ENCODE results near the gene LRMDA. TPM values are rescaled to one million over a fixed set of nuclear protein-coding genes. Genes with fewer than 3 reads are reported as not detected.

LRMDA gene
- total and polyA plus RNA-seq, 2 of the 13 experiments (the other 11 are each of a cell fraction or from before 2014, with no cell fraction given) = 13.4 to 22.0 TPM

DNA sequence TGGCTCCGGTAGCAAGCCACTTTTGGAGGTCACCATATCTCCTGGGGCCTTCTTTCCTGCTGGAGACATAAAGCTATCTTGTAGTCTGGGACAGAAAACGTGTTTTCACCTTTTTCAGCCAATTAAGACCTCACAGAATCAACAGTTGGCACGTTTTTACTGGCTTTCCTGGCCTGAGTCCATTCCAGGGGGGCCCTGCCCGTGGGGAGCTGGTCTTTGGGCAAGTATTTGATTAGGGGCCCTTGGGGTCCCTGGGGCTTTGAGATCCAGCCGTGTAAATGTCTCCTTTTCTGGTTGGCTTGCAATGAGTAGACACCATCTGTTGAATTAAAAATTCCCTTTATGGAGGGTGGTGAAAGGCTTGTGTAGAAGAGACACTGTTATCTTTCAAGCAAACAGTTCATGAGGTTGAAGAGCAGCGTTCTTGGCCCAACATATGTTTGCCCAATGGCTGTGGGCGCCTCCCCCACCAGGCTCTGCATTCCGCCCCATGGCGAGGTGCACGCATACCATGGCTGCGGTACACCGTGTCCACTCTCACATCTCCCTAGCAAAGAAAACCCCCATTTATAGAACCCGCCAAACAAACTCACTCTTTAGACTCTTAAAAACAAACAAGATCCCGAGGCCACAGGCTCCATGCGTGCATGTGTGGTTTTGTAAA lies 593.2 kb downstream of the LRMDA start:
- WGBS (ENCODE audit: low lambda C conversion rate) = 8% methylated on average over 10 of the region's 15 CpGs
- peak; percentile 97 for ATAC-seq
- TF ChIP-seq GZF1 (CRISPR knock-in tag; IDR thresholded peaks at IDR 0.05) (no peak), NFRKB (IDR thresholded peaks at IDR 0.05) (no peak), KLF11 (CRISPR knock-in tag; IDR thresholded peaks at IDR 0.05) (0 out of 2 replicates have a peak, but pooled peaks have one; percentile 42), FOXP4 (CRISPR knock-in tag; IDR thresholded peaks at IDR 0.05) (peak; percentile 97), ZNF383 (CRISPR knock-in tag; IDR thresholded peaks at IDR 0.05; ENCODE audit: borderline replicate concordance) (no peak), MAZ (IDR thresholded peaks at IDR 0.05; ENCODE audit: borderline replicate concordance, low read depth, low read length) (peak; percentile 54; the same call in 1 of the 2 replicates), MAZ (CRISPR knock-in tag; IDR thresholded peaks at IDR 0.05; ENCODE audit: low read depth) (peak; percentile 36; the same call in 1 of the 2 replicates), ZNF24 (IDR thresholded peaks at IDR 0.05) (no peak), POLR2AphosphoS5 (IDR thresholded peaks at IDR 0.05; ENCODE audit: low read depth, low read length) (peak; percentile 42), AHDC1 (CRISPR knock-in tag; IDR thresholded peaks at IDR 0.05; ENCODE audit: borderline replicate concordance) (peak; percentile 94), TRAFD1 (CRISPR knock-in tag; IDR thresholded peaks at IDR 0.05; ENCODE audit: borderline replicate concordance) (no peak; the same call in 1 of the 2 replicates), ZBTB39 (CRISPR knock-in tag; IDR thresholded peaks at IDR 0.05) (0 out of 2 replicates have a peak, but pooled peaks have one; percentile 77)

More for the DNA sequence above, 593.2 kb downstream of the LRMDA start:
- intact Hi-C loops (cut with micrococcal nuclease; ENCODE audit: unreplicated experiment) = no loop called here
- peak overlapping the region; percentile 92 for H3K27ac ChIP-seq (ENCODE audit: extremely low read length, insufficient read depth, low read length)
- H3K4me3 ChIP-seq (replicated peaks in 1 of 3; ENCODE audit: insufficient read depth in 1 of 3, low read depth in 2 of 3, low read length in 3 of 3) = peak overlapping the region in 1 of 3 experiments; percentile 18; a peak in 2 of 6 replicates
- H2AFZ ChIP-seq (ENCODE audit: low read length) = no peak overlapping the region
- ChIA-PET CTCF (ENCODE audit: low intra/inter-chr PET ratio, low total read pairs) (interaction anchor here (0.9 kb wide), 1 partner anchor 9 kb away, joined by 3 read pairs; no protein-coding TSS in a partner anchor), POLR2A (interaction anchor here (1.2 to 5.5 kb wide), 7 partner anchors 9 to 625 kb away, joined by 3 to 60 read pairs (median 5); no protein-coding TSS in a partner anchor)
- no peaks in the 10 kb centered on the region for H3K9me3 ChIP-seq (ENCODE audit: low read length)
- peak overlapping the region; percentile 56 for H3K4me2 ChIP-seq (ENCODE audit: low read depth, low read length)
- H3K4me1 ChIP-seq (ENCODE audit: insufficient read depth, low read length) = peaks cover 85% of the 10 kb centered on the region
- peak; percentile 96 for FAIRE-seq
- H4K20me1 ChIP-seq (ENCODE audit: insufficient read depth, low read length) = no peaks in the 10 kb centered on the region
- no TSS peak for BruUV-seq (replicated peaks)
- peak overlapping the region; percentile 62 for H3K9ac ChIP-seq (ENCODE audit: insufficient read depth, low read depth, low read length)
- no peaks in the 10 kb centered on the region for H3K27me3 ChIP-seq (ENCODE audit: control insufficient read depth in 1 of 2, insufficient read depth in 2 of 2, low read length in 2 of 2)
- in situ Hi-C loops (cut with HindIII; ENCODE audit: extremely low pct_ligation_motif_present, low pct_unique_long_range_greater_than_20kb) = no loop called here
- H3K79me2 ChIP-seq (ENCODE audit: insufficient read depth, low read length) = peaks cover 11% of the 10 kb centered on the region
- H3K36me3 ChIP-seq (replicated peaks in 1 of 2; ENCODE audit: control insufficient read depth in 1 of 2, insufficient read depth in 2 of 2, low read length in 2 of 2) = no peaks in the 10 kb centered on the region; a peak in 1 of 5 replicates
- DNase-seq (ENCODE audit: low spot score) = peak; percentile 92

Data from HepG2 (cell line).